ENCODE data around the gene FLACC1. TPM values are rescaled to one million over a fixed set of nuclear protein-coding genes. Genes with fewer than 3 reads are reported as not detected.

The FLACC1 gene
- total and polyA plus RNA-seq, 2 donors from 2014 or later: 3.7 TPM; not detected in 1

DNA sequence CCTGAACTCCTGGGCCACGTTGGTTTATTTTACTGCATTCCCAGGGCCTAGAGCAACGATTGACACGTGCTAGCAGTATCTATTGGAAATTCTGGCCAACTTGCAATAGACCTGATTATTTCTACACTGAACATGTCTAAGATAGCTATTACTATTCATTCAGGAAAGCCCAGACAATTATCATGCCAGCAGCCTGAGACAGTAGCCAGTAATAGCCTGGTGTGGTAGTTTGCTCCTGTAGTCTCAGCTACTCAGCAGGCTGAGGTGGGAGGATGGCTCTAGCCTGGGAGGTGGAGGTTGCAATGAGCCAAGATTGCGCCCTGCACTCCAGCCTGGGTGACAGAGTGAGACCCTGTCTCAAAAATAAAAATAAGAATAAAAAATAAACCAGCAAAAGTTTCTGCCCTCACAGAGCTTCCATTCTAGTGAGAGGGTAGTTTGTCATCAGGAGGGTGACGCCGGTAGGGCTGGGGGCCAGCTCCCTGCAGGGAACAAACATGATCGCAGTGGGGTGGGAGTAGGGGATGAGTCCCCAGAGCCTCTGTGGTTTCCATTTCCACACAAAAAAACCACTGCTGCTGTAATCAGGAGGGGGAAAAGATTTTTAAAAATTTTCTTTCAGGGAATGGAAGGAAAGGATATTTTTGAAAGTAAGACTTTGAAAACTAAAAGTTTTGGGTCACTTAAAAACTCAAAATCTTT is 92.5 kb downstream of the FLACC1 start:
- intact Hi-C loops (cut with DNase I): no loop called here
- no peaks in the 10 kb centered on the region for H3K27me3 ChIP-seq (ENCODE audit: control insufficient read depth, insufficient read depth, low read length)
- no peaks in the 10 kb centered on the region for H3K36me3 ChIP-seq (ENCODE audit: control insufficient read depth in 2 of 3, insufficient read depth in 3 of 3, low read length in 3 of 3)
- no peak for DNase-seq
- H3K27ac ChIP-seq (ENCODE audit: low read depth in 2 of 2, low read length in 2 of 2): no peak overlapping the region
- no peaks in the 10 kb centered on the region for H3K4me1 ChIP-seq (ENCODE audit: control insufficient read depth in 2 of 3, insufficient read depth in 2 of 3, low read depth in 1 of 3, low read length in 3 of 3)
- H3K4me3 ChIP-seq (ENCODE audit: low read length in 3 of 3): no peak overlapping the region
- FAIRE-seq: no peak
- no peaks in the 10 kb centered on the region for H3K9me3 ChIP-seq (ENCODE audit: control insufficient read depth in 2 of 3, insufficient read depth in 1 of 3, low read length in 3 of 3)
- TF ChIP-seq, protein P1, sequence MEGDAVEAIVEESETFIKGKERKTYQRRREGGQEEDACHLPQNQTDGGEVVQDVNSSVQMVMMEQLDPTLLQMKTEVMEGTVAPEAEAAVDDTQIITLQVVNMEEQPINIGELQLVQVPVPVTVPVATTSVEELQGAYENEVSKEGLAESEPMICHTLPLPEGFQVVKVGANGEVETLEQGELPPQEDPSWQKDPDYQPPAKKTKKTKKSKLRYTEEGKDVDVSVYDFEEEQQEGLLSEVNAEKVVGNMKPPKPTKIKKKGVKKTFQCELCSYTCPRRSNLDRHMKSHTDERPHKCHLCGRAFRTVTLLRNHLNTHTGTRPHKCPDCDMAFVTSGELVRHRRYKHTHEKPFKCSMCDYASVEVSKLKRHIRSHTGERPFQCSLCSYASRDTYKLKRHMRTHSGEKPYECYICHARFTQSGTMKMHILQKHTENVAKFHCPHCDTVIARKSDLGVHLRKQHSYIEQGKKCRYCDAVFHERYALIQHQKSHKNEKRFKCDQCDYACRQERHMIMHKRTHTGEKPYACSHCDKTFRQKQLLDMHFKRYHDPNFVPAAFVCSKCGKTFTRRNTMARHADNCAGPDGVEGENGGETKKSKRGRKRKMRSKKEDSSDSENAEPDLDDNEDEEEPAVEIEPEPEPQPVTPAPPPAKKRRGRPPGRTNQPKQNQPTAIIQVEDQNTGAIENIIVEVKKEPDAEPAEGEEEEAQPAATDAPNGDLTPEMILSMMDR (IDR thresholded peaks at IDR 0.05; ENCODE audit: borderline replicate concordance, extremely low read depth, insufficient read depth): no peak
- no peak overlapping the region for H3K9ac ChIP-seq (ENCODE audit: low read length in 3 of 3)

DNA sequence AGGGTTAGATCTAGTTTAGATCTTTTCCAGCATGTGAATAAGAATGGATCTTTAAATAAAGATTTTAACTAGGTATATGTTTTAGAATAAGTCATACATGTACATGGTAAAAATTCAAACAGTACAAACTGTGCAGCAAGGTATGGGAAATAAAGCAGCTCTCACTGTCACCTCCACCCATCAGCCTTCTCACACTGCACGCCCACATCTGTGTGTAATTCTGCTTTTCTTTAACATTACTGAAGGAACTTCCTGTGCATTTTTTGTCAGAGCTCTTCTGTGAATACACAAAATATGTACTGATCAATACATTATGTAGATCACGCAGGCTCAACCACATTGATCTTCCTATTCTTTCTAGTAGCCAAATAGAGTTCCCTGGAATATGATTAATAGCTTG is 93.4 kb downstream of the FLACC1 start:
- H3K4me1 ChIP-seq (ENCODE audit: control insufficient read depth in 2 of 3, insufficient read depth in 2 of 3, low read depth in 1 of 3, low read length in 3 of 3): no peaks in the 10 kb centered on the region
- intact Hi-C loops (cut with DNase I): no loop called here
- H3K9ac ChIP-seq (ENCODE audit: low read length in 3 of 3): no peak overlapping the region
- H3K9me3 ChIP-seq (ENCODE audit: control insufficient read depth in 2 of 3, insufficient read depth in 1 of 3, low read length in 3 of 3): no peaks in the 10 kb centered on the region
- FAIRE-seq (no peak), DNase-seq (no peak)
- TF ChIP-seq, protein P1 (IDR thresholded peaks at IDR 0.05; ENCODE audit: borderline replicate concordance, extremely low read depth, insufficient read depth): no peak
- no peaks in the 10 kb centered on the region for H3K27me3 ChIP-seq (ENCODE audit: control insufficient read depth, insufficient read depth, low read length)
- no peak overlapping the region for H3K4me3 ChIP-seq (ENCODE audit: low read length in 3 of 3)
- no peaks in the 10 kb centered on the region for H3K36me3 ChIP-seq (ENCODE audit: control insufficient read depth in 2 of 3, insufficient read depth in 3 of 3, low read length in 3 of 3)
- H3K27ac ChIP-seq (ENCODE audit: low read depth in 2 of 2, low read length in 2 of 2): no peak overlapping the region

DNA sequence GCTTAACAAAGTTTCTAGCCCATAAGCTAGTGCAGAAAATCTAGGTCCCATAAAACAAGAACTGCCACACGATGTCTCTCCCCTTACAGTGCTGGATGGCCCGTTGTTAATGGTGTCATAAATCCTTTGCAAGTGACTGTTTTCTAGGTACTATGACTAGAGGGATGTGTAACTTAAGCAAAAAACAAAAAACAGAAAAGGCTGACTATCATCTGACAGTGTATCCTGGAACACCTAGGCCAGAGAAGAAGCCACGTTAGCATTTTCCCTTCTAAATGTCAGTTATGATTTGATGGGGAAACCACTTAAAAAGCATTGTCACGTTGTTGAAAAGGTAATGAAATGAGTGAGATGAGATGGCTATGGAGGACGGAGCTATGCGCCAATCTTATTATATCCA is 94.4 kb downstream of the FLACC1 start:
- no peaks in the 10 kb centered on the region for H3K36me3 ChIP-seq (ENCODE audit: control insufficient read depth in 2 of 3, insufficient read depth in 3 of 3, low read length in 3 of 3)
- no peak overlapping the region for H3K9ac ChIP-seq (ENCODE audit: low read length in 3 of 3)
- no peaks in the 10 kb centered on the region for H3K27me3 ChIP-seq (ENCODE audit: control insufficient read depth, insufficient read depth, low read length)
- peak in 3 of 5 donors; percentile 17 to 82 (median 80) for DNase-seq
- no peaks in the 10 kb centered on the region for H3K9me3 ChIP-seq (ENCODE audit: control insufficient read depth in 2 of 3, insufficient read depth in 1 of 3, low read length in 3 of 3)
- no peak overlapping the region for H3K27ac ChIP-seq (ENCODE audit: low read depth in 2 of 2, low read length in 2 of 2)
- H3K4me3 ChIP-seq (ENCODE audit: low read length in 3 of 3): no peak overlapping the region
- TF ChIP-seq, protein P1 (IDR thresholded peaks at IDR 0.05; ENCODE audit: borderline replicate concordance, extremely low read depth, insufficient read depth): no peak
- no peaks in the 10 kb centered on the region for H3K4me1 ChIP-seq (ENCODE audit: control insufficient read depth in 2 of 3, insufficient read depth in 2 of 3, low read depth in 1 of 3, low read length in 3 of 3)
- intact Hi-C loops (cut with DNase I): no loop called here
- no peak for FAIRE-seq

DNA sequence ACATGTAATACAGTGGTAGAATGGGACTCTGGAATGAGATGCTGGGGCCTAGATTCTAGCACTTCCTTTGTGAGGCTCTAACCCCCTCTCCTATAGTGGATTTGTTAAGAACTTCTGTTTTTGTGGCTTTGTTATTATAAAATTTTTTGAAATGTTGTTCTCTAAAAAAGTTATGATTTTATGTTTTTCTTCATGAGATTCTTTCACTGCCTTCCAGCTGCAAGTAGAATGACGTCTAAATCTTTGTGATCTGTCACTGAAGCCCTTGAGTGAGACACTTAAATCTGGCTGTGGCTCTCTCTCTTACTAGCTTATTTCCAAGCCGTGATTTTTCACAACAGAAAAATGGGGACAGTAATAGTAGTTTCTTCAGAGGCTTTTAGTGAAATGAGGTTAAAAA is 95.2 kb downstream of the FLACC1 start:
- no peaks in the 10 kb centered on the region for H3K4me1 ChIP-seq (ENCODE audit: control insufficient read depth in 2 of 3, insufficient read depth in 2 of 3, low read depth in 1 of 3, low read length in 3 of 3)
- DNase-seq (no peak), FAIRE-seq (no peak)
- TF ChIP-seq, protein P1 (IDR thresholded peaks at IDR 0.05; ENCODE audit: borderline replicate concordance, extremely low read depth, insufficient read depth): no peak
- H3K4me3 ChIP-seq (ENCODE audit: low read length in 3 of 3): no peak overlapping the region
- no peaks in the 10 kb centered on the region for H3K36me3 ChIP-seq (ENCODE audit: control insufficient read depth in 2 of 3, insufficient read depth in 3 of 3, low read length in 3 of 3)
- intact Hi-C loops (cut with DNase I): no loop called here
- H3K27ac ChIP-seq (ENCODE audit: low read depth in 2 of 2, low read length in 2 of 2): no peak overlapping the region
- no peaks in the 10 kb centered on the region for H3K9me3 ChIP-seq (ENCODE audit: control insufficient read depth in 2 of 3, insufficient read depth in 1 of 3, low read length in 3 of 3)
- H3K9ac ChIP-seq (ENCODE audit: low read length in 3 of 3): no peak overlapping the region
- H3K27me3 ChIP-seq (ENCODE audit: control insufficient read depth, insufficient read depth, low read length): no peaks in the 10 kb centered on the region
